BLaER1 treated with 17β-estradiol and CSF1 and Interleukin-3, amounts not matched to agents 10 nM and 100 nM (cell line): Measurements from ENCODE around the gene ZNF213.

Source experiments
- H3K27ac ChIP-seq, 11 experiments: shearing (Covaris generic); formaldehyde crosslinking; 2 replicates each; pipeline ENCODE4 v1.8.1; 2022
- H3K27me3 ChIP-seq, 11 experiments: shearing (Covaris generic); formaldehyde crosslinking; 2 replicates each; pipeline ENCODE4 v1.8.1; 2022
- H3K36me3 ChIP-seq, 11 experiments: shearing (Covaris generic); formaldehyde crosslinking; 2 replicates each; pipeline ENCODE4 v1.8.1; 2022
- H3K4me1 ChIP-seq, 10 experiments: shearing (Covaris generic); formaldehyde crosslinking; 2 replicates each; pipeline ENCODE4 v1.8.1; 2022
- H3K4me2 ChIP-seq, 11 experiments: shearing (Covaris generic); formaldehyde crosslinking; 2 replicates each; pipeline ENCODE4 v1.8.1; 2022
- H3K4me3 ChIP-seq, 10 experiments: shearing (Covaris generic); formaldehyde crosslinking; 2 replicates each; pipeline ENCODE4 v1.8.1; 2022
- H3K9ac ChIP-seq, 11 experiments: shearing (Covaris generic); formaldehyde crosslinking; 2 replicates each; pipeline ENCODE4 v1.8.1; 2022
- H3K9me3 ChIP-seq, 11 experiments: shearing (Covaris generic); formaldehyde crosslinking; replicated peaks in 1 of 11; 2 replicates each; pipeline ENCODE4 v1.8.1; 2022
- H4K20me1 ChIP-seq, 11 experiments: shearing (Covaris generic); formaldehyde crosslinking; 2 replicates each; pipeline ENCODE4 v1.8.1; 2022
- Cebpa-rat ChIP-seq, 11 experiments: shearing (Covaris generic); IDR thresholded peaks; 2 replicates each; pipeline ENCODE4 v1.8.1; 2022

The ZNF213 gene

DNA sequence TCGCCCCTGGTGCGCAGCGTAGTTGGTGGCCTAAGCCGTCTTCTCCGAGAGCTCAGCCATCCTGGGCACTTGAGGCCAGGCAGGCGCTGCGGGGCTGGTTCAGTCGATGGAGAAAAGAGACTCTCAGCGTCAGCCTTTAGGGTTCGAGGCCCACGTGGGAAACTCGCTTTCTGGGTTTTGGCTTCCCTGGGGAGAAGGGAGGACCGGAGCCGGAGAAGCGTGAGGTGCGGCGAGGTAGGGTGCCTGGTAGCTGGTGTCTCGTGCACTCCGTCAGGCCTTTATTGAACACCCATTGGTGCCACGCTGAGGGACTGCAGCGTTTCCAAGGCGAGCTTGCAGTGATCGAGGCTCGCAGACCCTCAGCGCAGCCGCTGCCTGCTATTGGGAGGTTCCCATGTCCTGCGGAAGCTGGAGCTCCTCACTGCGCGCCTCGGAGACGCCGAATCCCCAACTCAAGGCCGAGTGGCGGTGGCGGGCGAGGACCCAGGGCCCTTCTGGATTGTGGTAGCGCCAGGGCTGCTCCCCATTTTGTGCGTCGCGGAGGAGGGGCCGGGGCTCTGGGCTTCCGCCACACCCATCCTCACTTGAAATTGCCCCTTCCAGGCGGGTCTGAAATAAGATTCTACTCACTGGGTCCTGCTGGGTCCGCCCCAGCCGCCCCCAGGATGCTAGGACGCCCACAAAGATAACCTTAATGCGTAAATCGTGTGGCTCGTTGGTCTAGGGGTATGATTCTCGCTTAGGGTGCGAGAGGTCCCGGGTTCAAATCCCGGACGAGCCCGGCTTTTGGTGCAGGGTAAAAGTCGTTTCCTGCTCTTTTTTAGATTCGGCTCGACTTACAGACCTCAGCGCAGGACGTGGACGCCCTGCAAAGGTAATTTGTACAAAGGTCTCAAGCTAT is 54.3 kb downstream of the ZNF213 start:
- Histone ChIP-seq H3K4me1 (no peaks in the 10 kb centered on the region), H3K4me3 (peak overlapping the region in 7 of 10 experiments; percentile 3 to 40 (median 14); a peak in 7 of 20 replicates), H3K9ac (no peak overlapping the region), H4K20me1 (no peaks in the 10 kb centered on the region), H3K27me3 (peaks cover 54 to 83% (median 77%) of the 10 kb centered on the region in 11 experiments), H3K4me2 (no peak overlapping the region), H3K9me3 (peaks cover 82 to 99% (median 91%) of the 10 kb centered on the region in 11 experiments), H3K36me3 (no peaks in the 10 kb centered on the region), H3K27ac (no peak overlapping the region)
- no peak for TF ChIP-seq Cebpa-rat (IDR thresholded peaks at IDR 0.05)

DNA sequence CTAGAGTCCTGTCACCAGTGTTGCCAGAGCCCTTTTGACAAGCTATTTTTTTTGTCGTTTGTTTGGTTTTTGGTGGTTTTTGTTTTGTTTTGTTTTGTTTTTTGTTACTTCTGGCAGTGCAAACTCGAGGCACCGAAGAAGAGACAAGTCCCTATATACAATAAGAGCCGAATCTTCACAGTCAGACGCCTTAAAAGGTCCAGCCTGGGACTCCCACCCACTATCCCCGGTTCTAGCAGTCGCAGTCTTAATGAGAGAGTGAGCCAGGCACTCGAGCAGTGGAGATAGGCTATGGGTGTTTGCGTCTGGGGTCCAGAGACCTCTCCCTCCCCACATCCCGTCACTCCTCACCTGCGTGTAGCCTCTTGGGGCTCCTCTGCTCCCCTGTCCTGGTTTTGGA is 55.0 kb downstream of the ZNF213 start:
- TF ChIP-seq Cebpa-rat (IDR thresholded peaks at IDR 0.05): no peak
- Histone ChIP-seq H3K36me3 (no peaks in the 10 kb centered on the region), H3K4me3 (peak overlapping the region in 1 of 10 experiments; percentile 40; a peak in 3 of 20 replicates), H4K20me1 (no peaks in the 10 kb centered on the region), H3K4me2 (no peak overlapping the region), H3K27me3 (peaks cover 54 to 77% (median 71%) of the 10 kb centered on the region in 11 experiments), H3K4me1 (no peaks in the 10 kb centered on the region), H3K27ac (no peak overlapping the region), H3K9ac (no peak overlapping the region), H3K9me3 (peaks cover 75 to 94% (median 89%) of the 10 kb centered on the region in 11 experiments)

DNA sequence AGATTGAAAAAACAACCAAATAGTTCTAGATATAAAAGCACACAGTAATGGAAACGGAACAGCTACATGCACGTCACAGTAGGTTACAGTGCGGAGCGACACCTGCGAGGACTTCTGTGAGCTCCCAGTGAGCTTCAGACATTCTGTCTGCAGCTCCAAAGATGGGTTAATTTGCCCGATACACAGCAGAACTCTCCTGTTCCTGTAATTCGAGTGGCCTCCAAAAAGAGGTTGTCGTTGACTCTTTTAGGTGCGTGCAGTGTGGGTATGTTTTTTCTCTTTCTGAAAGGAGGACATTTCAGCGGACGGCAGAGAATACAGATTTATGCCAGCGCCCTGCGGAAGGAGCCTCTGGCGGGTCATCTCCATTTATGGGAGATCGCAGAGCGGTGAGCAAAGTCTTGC is 56.1 kb downstream of the ZNF213 start:
- Histone ChIP-seq H3K4me3 (no peak overlapping the region), H3K4me2 (no peak overlapping the region), H3K4me1 (no peaks in the 10 kb centered on the region), H3K27me3 (peaks cover 54 to 67% (median 63%) of the 10 kb centered on the region in 11 experiments), H3K9me3 (peaks cover 70 to 85% (median 80%) of the 10 kb centered on the region in 11 experiments), H3K27ac (no peak overlapping the region), H3K36me3 (no peaks in the 10 kb centered on the region), H3K9ac (no peak overlapping the region), H4K20me1 (no peaks in the 10 kb centered on the region)
- TF ChIP-seq Cebpa-rat (IDR thresholded peaks at IDR 0.05): no peak
